CD4-positive, alpha-beta memory T cell (primary cell): ENCODE measurements around the gene DCAF8. TPM values are rescaled to one million over a fixed set of nuclear protein-coding genes. Genes with fewer than 3 reads are reported as not detected.
A peak's percentile ranks its signal among the peaks of the same experiment; 100 is the strongest.

Experiments
- CTCF ChIA-PET: fragments of 350-600 bp; sonication (Branson Sonifier 250); formaldehyde crosslinking; loops from one replicate; lab custom pipeline; 2021; ENCODE audit warnings: inconsistent platforms; ENCODE audit not compliant: partially characterized antibody; lab: Charles Lee
- POLR2A ChIA-PET: fragments of 350-600 bp; sonication (Branson Sonifier 250); formaldehyde crosslinking; loops from one replicate; lab custom pipeline; 2021; ENCODE audit not compliant: partially characterized antibody; lab: Charles Lee
- DNase-seq, 5 donors: peaks; one replicate each; pipeline versions ENCODE4 v3.0.0 to v3.0.0-alpha.2; 2020 to 2022; ENCODE audit warnings: mixed read lengths in 1 of 5
- H3K27ac ChIP-seq: one replicate; pipeline ENCODE4 v1.7.0; 2013; ENCODE audit warnings: low read depth, low read length
- H3K27me3 ChIP-seq: 2 replicates; pipeline ENCODE4 v1.7.0; 2013; ENCODE audit warnings: mild to moderate bottlenecking, low read length, moderate library complexity; ENCODE audit not compliant: insufficient read depth
- H3K36me3 ChIP-seq: 2 replicates; pipeline ENCODE4 v1.7.0; 2013; ENCODE audit warnings: mild to moderate bottlenecking, low read length, moderate library complexity; ENCODE audit not compliant: insufficient read depth
- H3K4me1 ChIP-seq: 2 replicates; pipeline ENCODE4 v1.7.0; 2013; ENCODE audit warnings: mild to moderate bottlenecking, low read length, moderate library complexity; ENCODE audit not compliant: insufficient read depth
- H3K4me3 ChIP-seq, 2 donors: one replicate each; pipeline ENCODE4 v1.7.0; 2013; ENCODE audit warnings: low read length in 2 of 2, mild to moderate bottlenecking in 1 of 2
- H3K9me3 ChIP-seq, 2 donors: one replicate each; pipeline ENCODE4 v1.7.0; 2013; ENCODE audit warnings: low read length in 2 of 2, control low read depth in 1 of 2; ENCODE audit not compliant: control insufficient read depth in 1 of 2
- H3K27ac Mint-ChIP-seq, 7 donors: one replicate each; pipeline ENCODE4 v1.8.0; 2020 to 2021; ENCODE audit warnings: mixed read lengths in 7 of 7, mild to moderate bottlenecking in 6 of 7, inconsistent platforms in 3 of 7, moderate library complexity in 3 of 7
- H3K27me3 Mint-ChIP-seq, 2 donors: one replicate each; pipeline ENCODE4 v1.8.0; 2020 to 2021; ENCODE audit warnings: mixed read lengths in 2 of 2
- H3K36me3 Mint-ChIP-seq, 2 donors: one replicate each; pipeline ENCODE4 v1.8.0; 2020 to 2021; ENCODE audit warnings: mixed read lengths in 2 of 2, inconsistent platforms in 1 of 2, mild to moderate bottlenecking in 1 of 2
- H3K4me1 Mint-ChIP-seq, 4 donors: one replicate each; pipeline ENCODE4 v1.8.0; 2020 to 2021; ENCODE audit warnings: mixed read lengths in 4 of 4, mild to moderate bottlenecking in 1 of 4
- H3K4me3 Mint-ChIP-seq, 8 donors: one replicate each; pipeline ENCODE4 v1.8.0; 2020 to 2021; ENCODE audit warnings: mixed read lengths in 8 of 8, mild to moderate bottlenecking in 7 of 8, moderate library complexity in 6 of 8, inconsistent platforms in 3 of 8
- H3K9me3 Mint-ChIP-seq, 8 donors: one replicate each; pipeline ENCODE4 v1.8.0; 2020 to 2021; ENCODE audit warnings: mixed read lengths in 8 of 8, mild to moderate bottlenecking in 5 of 8, inconsistent platforms in 3 of 8, moderate library complexity in 1 of 8
- intact Hi-C: fragments of 100-400 bp; cut with micrococcal nuclease; formaldehyde crosslinking; loops from one replicate; pipeline ENCODE4 v1.15.1; 2023
- polyA plus RNA-seq, 2 donors: library from polyadenylated mRNA; unstranded; fragments of 300-500 nt; fragmentation: Illumina TruSeq; gene quantifications; one replicate each; pipeline ENCODE4 v1.2.3, GENCODE V29; 2021
- total RNA-seq, 2 experiments: library from RNA; stranded (reverse); gene quantifications; one replicate each; pipeline ENCODE4 v1.2.3, GENCODE V29; 2021

DCAF8 gene
- total and polyA plus RNA-seq, 4 experiments from 2014 or later: 57.5 to 223 (median 139) TPM

DNA sequence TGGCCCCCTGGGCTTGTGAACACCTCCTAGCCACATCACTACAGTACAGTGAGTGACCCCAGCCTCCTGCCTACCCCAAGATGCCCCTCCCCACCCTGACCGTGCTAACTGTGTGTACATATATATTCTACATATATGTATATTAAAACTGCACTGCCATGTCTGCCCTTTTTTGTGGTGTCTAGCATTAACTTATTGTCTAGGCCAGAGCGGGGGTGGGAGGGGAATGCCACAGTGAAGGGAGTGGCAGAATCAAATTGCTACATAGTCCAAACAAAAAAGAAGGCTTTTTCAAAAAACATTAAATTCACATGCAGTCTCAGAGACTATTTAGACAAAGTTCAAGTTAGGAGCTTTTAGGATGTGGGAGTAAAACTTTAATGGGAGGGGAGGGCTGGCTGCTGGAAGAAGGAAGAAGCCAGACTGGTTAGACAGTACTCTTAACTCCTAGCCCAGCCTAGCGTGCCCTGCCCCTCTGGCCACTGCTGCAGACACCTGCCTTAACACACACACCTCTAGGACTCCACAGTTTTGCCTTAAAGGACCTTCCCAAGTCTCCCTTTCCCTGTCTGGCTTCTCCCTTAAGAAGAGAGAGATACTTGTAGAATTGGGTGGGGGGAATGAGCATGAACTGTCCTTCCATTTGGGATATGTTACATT is 47.7 kb downstream of the DCAF8 start:
- Histone ChIP-seq H3K9me3 (no peaks in the 10 kb centered on the region), H3K36me3 (peaks cover 67% of the 10 kb centered on the region), H3K27me3 (no peaks in the 10 kb centered on the region), H3K4me1 (peaks cover 7% of the 10 kb centered on the region), H3K4me3 (no peak overlapping the region), H3K27ac (no peak overlapping the region)
- Mint-ChIP-seq H3K27me3 (no peaks in the 10 kb centered on the region), H3K4me3 (no peak overlapping the region), H3K27ac (peak overlapping the region in 6 of 7 donors; percentile 25 to 85 (median 48)), H3K9me3 (no peaks in the 10 kb centered on the region), H3K4me1 (peaks cover 3 to 11% (median 8%) of the 10 kb centered on the region in 4 donors), H3K36me3 (peaks cover 30 to 88% of the 10 kb centered on the region in 2 donors)
- CTCF ChIA-PET: no interaction called here
- intact Hi-C loops: no loop called here
- POLR2A ChIA-PET: no interaction called here
- DNase-seq: no peak

DNA sequence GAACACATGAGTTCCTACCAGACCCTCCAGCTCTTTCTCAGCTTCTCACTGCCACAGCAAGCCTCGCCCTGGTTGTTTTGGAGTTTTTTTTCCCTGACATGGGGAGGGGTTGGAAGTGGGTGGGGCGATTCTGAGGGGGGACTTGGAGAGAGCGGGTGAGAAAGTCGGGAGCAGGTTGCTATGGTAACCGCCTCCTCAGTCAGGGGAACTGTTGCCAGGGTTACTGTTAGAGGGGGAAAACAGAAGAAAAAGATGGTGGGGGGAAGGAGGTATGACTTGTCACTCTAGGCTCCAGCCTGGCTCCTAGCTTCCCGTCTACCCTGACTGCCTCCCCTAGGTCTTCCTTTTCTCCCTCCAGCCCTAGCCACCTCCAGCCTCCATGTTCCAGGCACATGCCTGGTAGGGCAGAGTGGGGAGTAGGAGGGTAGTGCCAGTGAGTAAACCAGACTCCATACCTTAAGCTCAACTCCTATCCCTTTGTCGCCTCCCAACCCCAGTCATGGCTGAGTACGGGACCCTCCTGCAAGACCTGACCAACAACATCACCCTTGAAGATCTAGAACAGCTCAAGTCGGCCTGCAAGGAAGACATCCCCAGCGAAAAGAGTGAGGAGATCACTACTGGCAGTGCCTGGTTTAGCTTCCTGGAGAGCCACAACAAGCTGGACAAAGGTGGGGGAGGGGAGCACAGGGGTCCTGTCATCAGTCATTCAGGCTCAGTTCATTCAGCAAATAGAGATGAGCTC is 51.1 kb downstream of the DCAF8 start:
- Histone ChIP-seq H3K4me3 (no peak overlapping the region), H3K27me3 (no peaks in the 10 kb centered on the region), H3K27ac (no peak overlapping the region), H3K9me3 (no peaks in the 10 kb centered on the region), H3K36me3 (peaks cover 42% of the 10 kb centered on the region), H3K4me1 (peaks cover 14% of the 10 kb centered on the region)
- intact Hi-C loops: no loop called here
- Mint-ChIP-seq H3K27ac (peak overlapping the region in 5 of 7 donors; percentile 11 to 57 (median 49)), H3K27me3 (no peaks in the 10 kb centered on the region), H3K9me3 (no peaks in the 10 kb centered on the region), H3K4me1 (peaks cover 20 to 33% (median 28%) of the 10 kb centered on the region in 4 donors), H3K4me3 (no peak overlapping the region), H3K36me3 (peaks cover 17 to 67% of the 10 kb centered on the region in 2 donors)
- POLR2A ChIA-PET: interaction anchor here (0.5 to 2.8 kb wide), 3 partner anchors 8 to 887 kb away, joined by 3 to 10 read pairs (median 3); no protein-coding TSS in a partner anchor
- DNase-seq: no peak
- CTCF ChIA-PET: interaction anchor here (1.2 to 1.8 kb wide), 2 partner anchors 41 to 80 kb away, joined by 3 to 7 read pairs; no protein-coding TSS in a partner anchor

- intact Hi-C loops: no loop called here
- Mint-ChIP-seq H3K27ac (peak overlapping the region in 3 of 7 donors; percentile 48 to 74 (median 69)), H3K4me1 (peaks cover 22 to 38% (median 30%) of the 10 kb centered on the region in 4 donors), H3K36me3 (peaks cover 13 to 60% of the 10 kb centered on the region in 2 donors), H3K4me3 (no peak overlapping the region), H3K9me3 (no peaks in the 10 kb centered on the region), H3K27me3 (no peaks in the 10 kb centered on the region)
- Histone ChIP-seq H3K9me3 (no peaks in the 10 kb centered on the region), H3K4me1 (peaks cover 20% of the 10 kb centered on the region), H3K36me3 (peaks cover 36% of the 10 kb centered on the region), H3K4me3 (no peak overlapping the region), H3K27ac (no peak overlapping the region), H3K27me3 (no peaks in the 10 kb centered on the region)
- POLR2A ChIA-PET: interaction anchor here (0.9 to 2.8 kb wide), 2 partner anchors 9 to 83 kb away, joined by 3 to 10 read pairs; no protein-coding TSS in a partner anchor
- CTCF ChIA-PET: interaction anchor here (1.0 to 1.8 kb wide), 3 partner anchors 17 to 80 kb away, joined by 3 to 7 read pairs (median 3); no protein-coding TSS in a partner anchor
- DNase-seq: no peak
These were observed 51.8 kb downstream of the DCAF8 start for GRCh38 chr1:160210561-160210960.

- ChIA-PET CTCF (interaction anchor here (0.9 to 1.0 kb wide), 2 partner anchors 16 kb away, joined by 3 read pairs; no protein-coding TSS in a partner anchor), POLR2A (interaction anchor here (0.6 to 2.8 kb wide), 3 partner anchors 10 to 76 kb away, joined by 3 to 10 read pairs (median 4); no protein-coding TSS in a partner anchor)
- peak in 1 of 5 donors; percentile 6 for DNase-seq
- peaks cover 26% of the 10 kb centered on the region for H3K36me3 ChIP-seq
- Mint-ChIP-seq H3K9me3 (no peaks in the 10 kb centered on the region), H3K27me3 (no peaks in the 10 kb centered on the region), H3K4me3 (no peak overlapping the region), H3K4me1 (peaks cover 25 to 43% (median 35%) of the 10 kb centered on the region in 4 donors), H3K36me3 (peaks cover 12 to 49% of the 10 kb centered on the region in 2 donors), H3K27ac (peak overlapping the region; percentile 45 to 89 (median 74))
- no peak overlapping the region for H3K27ac ChIP-seq
- peaks cover 26% of the 10 kb centered on the region for H3K4me1 ChIP-seq
- no peaks in the 10 kb centered on the region for H3K9me3 ChIP-seq
- intact Hi-C loops: loop anchor here (5.0 kb wide), 1 partner anchor 78 kb away; the partner anchor contains the start of gene PEX19
- no peak overlapping the region for H3K4me3 ChIP-seq
- no peaks in the 10 kb centered on the region for H3K27me3 ChIP-seq
These were observed 52.9 kb downstream of the DCAF8 start for GRCh38 chr1:160209321-160210046.

DNA sequence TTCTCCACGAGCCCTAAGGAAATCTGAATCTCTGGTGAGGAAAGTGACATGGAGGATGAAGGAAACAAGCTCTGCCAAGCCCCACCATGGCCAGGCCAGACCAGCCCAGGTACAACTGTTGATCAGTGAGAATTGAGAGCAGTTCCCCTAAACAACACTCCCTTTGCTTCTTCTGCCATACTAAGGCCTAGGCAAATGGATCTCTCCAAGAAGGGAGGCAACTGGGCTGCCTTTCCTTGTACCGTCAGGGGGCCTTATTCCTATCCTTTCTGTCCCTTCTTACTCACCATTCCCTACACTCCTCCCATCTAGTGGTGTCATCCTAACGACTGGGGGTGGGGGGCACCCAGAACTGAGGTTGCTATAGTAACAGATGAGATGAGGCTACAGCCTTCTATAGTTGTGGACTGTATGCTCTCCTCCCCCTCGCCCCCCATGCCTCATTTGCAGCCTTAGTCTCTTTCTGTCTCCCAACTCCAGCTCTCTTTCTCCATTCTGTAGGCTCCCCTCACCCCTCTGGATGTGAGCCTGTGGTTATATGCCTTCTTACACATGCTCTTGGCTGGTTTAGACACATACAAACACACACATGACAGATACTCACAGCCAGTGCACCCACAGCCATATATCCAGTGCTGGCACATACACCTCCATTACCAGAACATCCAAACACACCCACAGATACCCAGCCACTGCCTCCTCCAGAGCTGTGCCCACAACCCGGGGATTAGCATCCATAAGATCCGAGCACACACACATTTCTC is 53.6 kb downstream of the DCAF8 start:
- intact Hi-C loops: loop anchor here (5.0 kb wide), 1 partner anchor 79 kb away; the partner anchor contains the start of gene PEX19
- H3K36me3 Mint-ChIP-seq: peaks cover 8 to 42% of the 10 kb centered on the region in 2 donors
- CTCF ChIA-PET: interaction anchor here (0.9 to 1.9 kb wide), 3 partner anchors 15 to 43 kb away, joined by 3 to 5 read pairs (median 4); no protein-coding TSS in a partner anchor
- Histone ChIP-seq H3K9me3 (no peaks in the 10 kb centered on the region), H3K27me3 (no peaks in the 10 kb centered on the region), H3K36me3 (peaks cover 20% of the 10 kb centered on the region), H3K4me1 (peaks cover 30% of the 10 kb centered on the region), H3K4me3 (no peak overlapping the region), H3K27ac (no peak overlapping the region)
- no peaks in the 10 kb centered on the region for H3K27me3 Mint-ChIP-seq
- H3K4me1 Mint-ChIP-seq: peaks cover 29 to 51% (median 41%) of the 10 kb centered on the region in 4 donors
- no peak for DNase-seq
- H3K4me3 Mint-ChIP-seq: peak overlapping the region in 2 of 8 donors; percentile 51 to 53
- POLR2A ChIA-PET: interaction anchor here (0.9 kb wide), 1 partner anchor 30 kb away, joined by 4 read pairs; no protein-coding TSS in a partner anchor
- peak overlapping the region; percentile 45 to 91 (median 83) for H3K27ac Mint-ChIP-seq
- no peaks in the 10 kb centered on the region for H3K9me3 Mint-ChIP-seq
